Measurements from ENCODE around the gene CD33.

CD33 gene

GRCh38 chr19:51188227-51188559 is 36.7 kb upstream of the CD33 start:
- H3K9ac ChIP-seq (ENCODE audit: low read length in 5 of 5) = no peak overlapping the region
- no peak overlapping the region for H3K4me3 ChIP-seq (ENCODE audit: low read depth in 1 of 5, low read length in 5 of 5)
- H3K9me3 ChIP-seq (ENCODE audit: control insufficient read depth in 5 of 5, low read length in 5 of 5) = peaks cover 0 to 4% (median 0%) of the 10 kb centered on the region in 5 donors
- peaks cover 3 to 26% (median 15%) of the 10 kb centered on the region in 5 donors for H3K27me3 ChIP-seq (ENCODE audit: control insufficient read depth in 5 of 5, insufficient read depth in 4 of 5, low read length in 5 of 5)
- no peaks in the 10 kb centered on the region for H3K4me1 ChIP-seq (ENCODE audit: control insufficient read depth in 5 of 5, insufficient read depth in 5 of 5, low read length in 5 of 5)
- no peaks in the 10 kb centered on the region for H3K36me3 ChIP-seq (ENCODE audit: control insufficient read depth in 5 of 5, insufficient read depth in 5 of 5, low read length in 5 of 5)
- H3K27ac ChIP-seq (ENCODE audit: low read depth, low read length) = no peak overlapping the region

- Histone ChIP-seq H3K9ac (ENCODE audit: low read length in 5 of 5) (no peak overlapping the region), H3K36me3 (ENCODE audit: control insufficient read depth in 5 of 5, insufficient read depth in 5 of 5, low read length in 5 of 5) (no peaks in the 10 kb centered on the region), H3K27ac (ENCODE audit: low read depth, low read length) (no peak overlapping the region), H3K4me3 (ENCODE audit: low read depth in 1 of 5, low read length in 5 of 5) (no peak overlapping the region), H3K4me1 (ENCODE audit: control insufficient read depth in 5 of 5, insufficient read depth in 5 of 5, low read length in 5 of 5) (no peaks in the 10 kb centered on the region), H3K27me3 (ENCODE audit: control insufficient read depth in 5 of 5, insufficient read depth in 4 of 5, low read length in 5 of 5) (peaks cover 0 to 6% (median 3%) of the 10 kb centered on the region in 5 donors), H3K9me3 (ENCODE audit: control insufficient read depth in 5 of 5, low read length in 5 of 5) (peaks cover 0 to 4% (median 0%) of the 10 kb centered on the region in 5 donors)
Measured at GRCh38 chr19:51192689-51193088, 32.2 kb upstream of the CD33 start.

GRCh38 chr19:51194527-51195315 is 30.2 kb upstream of the CD33 start:
- H3K4me1 ChIP-seq (ENCODE audit: control insufficient read depth in 5 of 5, insufficient read depth in 5 of 5, low read length in 5 of 5) = no peaks in the 10 kb centered on the region
- H3K27me3 ChIP-seq (ENCODE audit: control insufficient read depth in 5 of 5, insufficient read depth in 4 of 5, low read length in 5 of 5) = peaks cover under 1 to 17% (median 6%) of the 10 kb centered on the region in 5 donors
- H3K27ac ChIP-seq (ENCODE audit: low read depth, low read length) = no peak overlapping the region
- H3K4me3 ChIP-seq (ENCODE audit: low read depth in 1 of 5, low read length in 5 of 5) = no peak overlapping the region
- no peaks in the 10 kb centered on the region for H3K9me3 ChIP-seq (ENCODE audit: control insufficient read depth in 5 of 5, low read length in 5 of 5)
- H3K36me3 ChIP-seq (ENCODE audit: control insufficient read depth in 5 of 5, insufficient read depth in 5 of 5, low read length in 5 of 5) = no peaks in the 10 kb centered on the region
- H3K9ac ChIP-seq (ENCODE audit: low read length in 5 of 5) = no peak overlapping the region

GRCh38 chr19:51195316-51195586 is 29.6 kb upstream of the CD33 start:
- Histone ChIP-seq H3K9ac (ENCODE audit: low read length in 5 of 5) (no peak overlapping the region), H3K36me3 (ENCODE audit: control insufficient read depth in 5 of 5, insufficient read depth in 5 of 5, low read length in 5 of 5) (no peaks in the 10 kb centered on the region), H3K4me3 (ENCODE audit: low read depth in 1 of 5, low read length in 5 of 5) (no peak overlapping the region), H3K27me3 (ENCODE audit: control insufficient read depth in 5 of 5, insufficient read depth in 4 of 5, low read length in 5 of 5) (peaks cover 5 to 17% (median 12%) of the 10 kb centered on the region in 5 donors), H3K4me1 (ENCODE audit: control insufficient read depth in 5 of 5, insufficient read depth in 5 of 5, low read length in 5 of 5) (no peaks in the 10 kb centered on the region), H3K9me3 (ENCODE audit: control insufficient read depth in 5 of 5, low read length in 5 of 5) (no peaks in the 10 kb centered on the region), H3K27ac (ENCODE audit: low read depth, low read length) (no peak overlapping the region)

DNA sequence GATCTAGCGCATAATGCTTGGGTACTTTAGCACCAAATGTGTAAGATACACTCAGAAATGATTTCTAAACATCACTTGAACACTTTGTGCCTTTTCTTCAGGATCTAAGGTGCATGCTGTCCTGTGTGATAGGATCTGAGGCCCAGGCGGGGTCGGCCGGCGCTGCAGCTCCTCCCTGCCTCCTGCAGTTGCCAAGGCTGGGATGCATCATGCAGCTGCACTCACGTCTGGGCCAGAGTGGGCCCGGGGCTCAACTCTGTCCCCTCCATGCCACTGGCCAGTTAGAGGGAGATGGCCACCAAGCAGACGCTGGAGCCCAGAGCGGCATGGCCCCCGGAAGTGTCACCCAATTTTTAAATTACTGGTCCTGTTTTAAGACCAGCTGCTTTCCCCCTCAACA is 29.3 kb upstream of the CD33 start:
- H3K9ac ChIP-seq (ENCODE audit: low read length in 5 of 5) = no peak overlapping the region
- no peak overlapping the region for H3K27ac ChIP-seq (ENCODE audit: low read depth, low read length)

DNA sequence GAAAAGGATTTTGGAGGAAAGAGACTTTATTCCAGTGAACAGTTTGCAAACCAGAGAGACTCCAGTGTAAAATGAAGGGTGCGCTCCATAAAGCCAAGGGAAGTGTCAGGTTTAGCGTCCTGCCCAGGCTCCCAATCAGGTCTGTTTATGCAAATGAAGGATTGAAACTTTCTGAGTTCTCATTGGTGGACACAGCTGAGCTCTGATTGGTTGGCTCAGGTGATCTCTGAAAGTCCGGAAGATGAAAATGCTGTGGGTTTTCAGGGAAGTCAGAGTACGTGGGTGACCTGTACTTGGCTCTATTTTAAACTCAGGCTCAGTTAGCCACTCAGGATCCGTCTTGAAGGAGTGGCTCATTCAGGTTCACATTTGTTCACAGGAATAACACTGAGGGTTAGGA is 28.7 kb upstream of the CD33 start:
- H3K9me3 ChIP-seq (ENCODE audit: control insufficient read depth in 5 of 5, low read length in 5 of 5) = no peaks in the 10 kb centered on the region
- H3K27me3 ChIP-seq (ENCODE audit: control insufficient read depth in 5 of 5, insufficient read depth in 4 of 5, low read length in 5 of 5) = peaks cover 10 to 17% (median 15%) of the 10 kb centered on the region in 5 donors
- no peak overlapping the region for H3K9ac ChIP-seq (ENCODE audit: low read length in 5 of 5)
- no peaks in the 10 kb centered on the region for H3K4me1 ChIP-seq (ENCODE audit: control insufficient read depth in 5 of 5, insufficient read depth in 5 of 5, low read length in 5 of 5)
- no peaks in the 10 kb centered on the region for H3K36me3 ChIP-seq (ENCODE audit: control insufficient read depth in 5 of 5, insufficient read depth in 5 of 5, low read length in 5 of 5)
- no peak overlapping the region for H3K27ac ChIP-seq (ENCODE audit: low read depth, low read length)
- no peak overlapping the region for H3K4me3 ChIP-seq (ENCODE audit: low read depth in 1 of 5, low read length in 5 of 5)

More for the DNA sequence above, 29.3 kb upstream of the CD33 start:
- peaks cover 9 to 17% (median 14%) of the 10 kb centered on the region in 5 donors for H3K27me3 ChIP-seq (ENCODE audit: control insufficient read depth in 5 of 5, insufficient read depth in 4 of 5, low read length in 5 of 5)
- no peaks in the 10 kb centered on the region for H3K36me3 ChIP-seq (ENCODE audit: control insufficient read depth in 5 of 5, insufficient read depth in 5 of 5, low read length in 5 of 5)
- no peaks in the 10 kb centered on the region for H3K9me3 ChIP-seq (ENCODE audit: control insufficient read depth in 5 of 5, low read length in 5 of 5)
- no peak overlapping the region for H3K4me3 ChIP-seq (ENCODE audit: low read depth in 1 of 5, low read length in 5 of 5)
- H3K4me1 ChIP-seq (ENCODE audit: control insufficient read depth in 5 of 5, insufficient read depth in 5 of 5, low read length in 5 of 5) = no peaks in the 10 kb centered on the region

DNA sequence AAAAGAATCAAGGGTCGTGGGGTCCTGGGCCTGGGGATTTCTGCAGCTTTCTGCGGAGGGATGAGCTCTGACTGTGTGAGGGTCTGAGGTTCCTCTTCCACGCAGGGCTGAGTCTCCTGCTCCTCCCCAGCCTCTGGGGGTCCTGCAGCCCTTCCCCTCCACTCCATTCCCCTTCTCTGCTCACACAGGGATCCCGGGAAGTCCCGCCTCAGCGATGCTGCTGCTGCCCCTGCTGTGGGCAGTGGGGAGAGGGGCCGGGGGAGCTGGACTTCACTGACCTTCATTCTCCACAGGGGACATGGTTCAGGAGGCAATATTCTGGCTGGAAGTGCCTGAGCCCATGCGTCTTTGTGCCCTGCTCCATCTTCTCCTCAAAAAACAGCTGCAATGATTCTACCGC is 26.2 kb upstream of the CD33 start:
- Histone ChIP-seq H3K27me3 (ENCODE audit: control insufficient read depth in 5 of 5, insufficient read depth in 4 of 5, low read length in 5 of 5) (peaks cover 10 to 23% (median 17%) of the 10 kb centered on the region in 5 donors), H3K4me3 (ENCODE audit: low read depth in 1 of 5, low read length in 5 of 5) (no peak overlapping the region), H3K4me1 (ENCODE audit: control insufficient read depth in 5 of 5, insufficient read depth in 5 of 5, low read length in 5 of 5) (no peaks in the 10 kb centered on the region), H3K36me3 (ENCODE audit: control insufficient read depth in 5 of 5, insufficient read depth in 5 of 5, low read length in 5 of 5) (no peaks in the 10 kb centered on the region), H3K27ac (ENCODE audit: low read depth, low read length) (no peak overlapping the region), H3K9me3 (ENCODE audit: control insufficient read depth in 5 of 5, low read length in 5 of 5) (no peaks in the 10 kb centered on the region), H3K9ac (ENCODE audit: low read length in 5 of 5) (no peak overlapping the region)

DNA sequence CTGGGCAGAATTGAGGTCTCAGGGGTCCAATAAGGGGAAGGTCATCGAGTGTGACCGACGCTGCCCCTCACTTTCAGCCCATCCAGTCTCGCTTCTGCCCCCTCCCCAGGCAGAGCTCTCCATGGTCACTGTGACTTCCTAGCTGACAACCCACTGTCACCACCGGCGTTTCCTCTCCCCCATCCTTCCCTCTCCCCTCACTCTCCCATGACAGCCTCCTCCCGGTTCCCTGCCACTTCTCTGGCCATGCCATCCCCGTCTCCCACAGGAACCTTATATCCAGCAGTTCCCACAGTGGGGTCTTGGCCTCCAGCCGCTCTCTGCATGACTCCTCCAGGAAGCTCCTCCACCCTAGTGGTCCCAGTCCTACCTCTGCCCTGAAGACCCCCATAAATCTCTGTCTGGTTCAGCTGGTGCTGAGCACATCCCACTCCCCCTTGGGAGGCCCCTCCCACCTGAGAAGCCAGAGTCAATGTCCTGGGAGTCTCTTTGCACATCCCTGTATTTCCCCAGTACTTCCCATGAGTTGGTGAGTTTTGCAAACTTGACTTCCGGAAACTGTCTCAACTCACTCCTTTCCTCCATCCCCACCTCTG is 24.7 kb upstream of the CD33 start:
- Histone ChIP-seq H3K9me3 (ENCODE audit: control insufficient read depth in 5 of 5, low read length in 5 of 5) (no peaks in the 10 kb centered on the region), H3K27me3 (ENCODE audit: control insufficient read depth in 5 of 5, insufficient read depth in 4 of 5, low read length in 5 of 5) (peaks cover 10 to 23% (median 15%) of the 10 kb centered on the region in 5 donors), H3K4me1 (ENCODE audit: control insufficient read depth in 5 of 5, insufficient read depth in 5 of 5, low read length in 5 of 5) (no peaks in the 10 kb centered on the region), H3K9ac (ENCODE audit: low read length in 5 of 5) (no peak overlapping the region), H3K36me3 (ENCODE audit: control insufficient read depth in 5 of 5, insufficient read depth in 5 of 5, low read length in 5 of 5) (no peaks in the 10 kb centered on the region), H3K4me3 (ENCODE audit: low read depth in 1 of 5, low read length in 5 of 5) (no peak overlapping the region), H3K27ac (ENCODE audit: low read depth, low read length) (no peak overlapping the region)

DNA sequence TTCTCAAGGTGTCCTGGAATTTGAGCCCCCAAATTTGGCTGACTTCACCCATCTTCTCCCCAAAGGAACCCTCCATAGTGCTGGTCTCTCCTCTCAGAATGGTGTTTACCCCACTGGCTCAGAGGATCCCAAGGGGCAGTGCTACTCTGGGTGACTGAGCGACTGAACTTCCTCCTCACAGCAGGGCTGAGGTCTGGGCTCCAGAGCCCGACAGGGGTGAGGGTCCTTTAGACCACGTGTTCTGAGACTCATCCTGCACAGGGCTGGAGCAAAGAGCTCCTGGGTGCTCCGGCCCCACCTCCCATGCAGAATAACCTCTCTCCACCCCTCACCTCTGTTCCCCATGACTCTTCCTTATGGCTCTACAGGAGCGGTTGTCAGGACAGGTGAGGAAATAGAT is 23.2 kb upstream of the CD33 start:
- Histone ChIP-seq H3K27ac (ENCODE audit: low read depth, low read length) (no peak overlapping the region), H3K36me3 (ENCODE audit: control insufficient read depth in 5 of 5, insufficient read depth in 5 of 5, low read length in 5 of 5) (no peaks in the 10 kb centered on the region), H3K9me3 (ENCODE audit: control insufficient read depth in 5 of 5, low read length in 5 of 5) (no peaks in the 10 kb centered on the region), H3K4me1 (ENCODE audit: control insufficient read depth in 5 of 5, insufficient read depth in 5 of 5, low read length in 5 of 5) (no peaks in the 10 kb centered on the region), H3K9ac (ENCODE audit: low read length in 5 of 5) (no peak overlapping the region), H3K27me3 (ENCODE audit: control insufficient read depth in 5 of 5, insufficient read depth in 4 of 5, low read length in 5 of 5) (peaks cover 10 to 23% (median 13%) of the 10 kb centered on the region in 5 donors), H3K4me3 (ENCODE audit: low read depth in 1 of 5, low read length in 5 of 5) (no peak overlapping the region)

GRCh38 chr19:51203916-51204315 is 21.0 kb upstream of the CD33 start:
- Histone ChIP-seq H3K27ac (ENCODE audit: low read depth, low read length) (no peak overlapping the region), H3K4me1 (ENCODE audit: control insufficient read depth in 5 of 5, insufficient read depth in 5 of 5, low read length in 5 of 5) (no peaks in the 10 kb centered on the region), H3K9me3 (ENCODE audit: control insufficient read depth in 5 of 5, low read length in 5 of 5) (no peaks in the 10 kb centered on the region), H3K4me3 (ENCODE audit: low read depth in 1 of 5, low read length in 5 of 5) (no peak overlapping the region), H3K9ac (ENCODE audit: low read length in 5 of 5) (no peak overlapping the region), H3K27me3 (ENCODE audit: control insufficient read depth in 5 of 5, insufficient read depth in 4 of 5, low read length in 5 of 5) (peaks cover 5 to 23% (median 13%) of the 10 kb centered on the region in 5 donors), H3K36me3 (ENCODE audit: control insufficient read depth in 5 of 5, insufficient read depth in 5 of 5, low read length in 5 of 5) (no peaks in the 10 kb centered on the region)

Data from subcutaneous abdominal adipose tissue (tissue), 5 donors.